Measurements from ENCODE around the gene EIF4G3.

Gene EIF4G3

DNA sequence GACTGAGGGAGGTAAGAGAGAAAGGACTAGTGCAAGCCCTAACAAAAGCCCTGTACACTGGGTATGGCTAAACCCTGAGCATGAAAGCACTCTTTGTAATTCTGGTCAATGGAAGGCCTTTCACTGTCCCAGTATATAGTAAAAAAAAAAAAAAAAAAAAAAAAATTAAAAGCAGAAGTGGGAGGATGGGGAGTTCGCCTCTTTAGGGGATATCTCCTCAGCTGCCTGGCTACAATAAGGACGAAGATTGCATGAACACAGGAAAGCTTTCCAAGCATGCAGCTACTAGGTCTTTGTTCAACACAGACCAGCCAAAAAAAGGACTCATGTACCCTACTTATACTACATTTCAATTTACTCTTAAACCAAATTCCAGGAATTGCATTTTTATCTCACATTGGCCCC is 59.1 kb downstream of the EIF4G3 start:
- TF ChIP-seq PPARA (CRISPR knock-in tag; IDR thresholded peaks at IDR 0.05; ENCODE audit: borderline replicate concordance) (no peak), ZNF70 (CRISPR knock-in tag; IDR thresholded peaks at IDR 0.05) (no peak), ARNTL (CRISPR knock-in tag; IDR thresholded peaks at IDR 0.05; ENCODE audit: borderline replicate concordance, low read depth) (no peak), CSDC2 (CRISPR knock-in tag; IDR thresholded peaks at IDR 0.05) (no peak), TOX (CRISPR knock-in tag; IDR thresholded peaks at IDR 0.05; ENCODE audit: borderline replicate concordance) (no peak), ISL1 (CRISPR knock-in tag; IDR thresholded peaks at IDR 0.05) (no peak)
- ATAC-seq = no peak

DNA sequence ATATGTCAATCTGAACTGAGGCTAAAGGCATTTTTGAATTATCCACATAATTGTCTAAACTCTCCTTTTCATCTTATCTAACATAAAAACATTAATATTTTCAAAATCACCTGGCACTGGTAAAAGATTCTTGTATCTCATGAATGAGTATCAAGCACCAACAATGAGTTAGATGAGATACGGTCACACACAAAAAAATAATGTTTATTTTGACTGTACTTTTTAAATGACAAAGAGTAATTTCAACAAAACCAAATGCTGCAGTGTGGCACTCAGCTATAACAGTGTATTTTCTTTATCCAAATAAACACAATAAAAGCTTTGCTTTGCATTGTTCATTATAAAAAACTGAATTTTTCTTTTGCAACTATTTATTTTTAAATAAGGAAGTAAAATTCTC is 59.5 kb downstream of the EIF4G3 start:
- TF ChIP-seq, protein P1, sequence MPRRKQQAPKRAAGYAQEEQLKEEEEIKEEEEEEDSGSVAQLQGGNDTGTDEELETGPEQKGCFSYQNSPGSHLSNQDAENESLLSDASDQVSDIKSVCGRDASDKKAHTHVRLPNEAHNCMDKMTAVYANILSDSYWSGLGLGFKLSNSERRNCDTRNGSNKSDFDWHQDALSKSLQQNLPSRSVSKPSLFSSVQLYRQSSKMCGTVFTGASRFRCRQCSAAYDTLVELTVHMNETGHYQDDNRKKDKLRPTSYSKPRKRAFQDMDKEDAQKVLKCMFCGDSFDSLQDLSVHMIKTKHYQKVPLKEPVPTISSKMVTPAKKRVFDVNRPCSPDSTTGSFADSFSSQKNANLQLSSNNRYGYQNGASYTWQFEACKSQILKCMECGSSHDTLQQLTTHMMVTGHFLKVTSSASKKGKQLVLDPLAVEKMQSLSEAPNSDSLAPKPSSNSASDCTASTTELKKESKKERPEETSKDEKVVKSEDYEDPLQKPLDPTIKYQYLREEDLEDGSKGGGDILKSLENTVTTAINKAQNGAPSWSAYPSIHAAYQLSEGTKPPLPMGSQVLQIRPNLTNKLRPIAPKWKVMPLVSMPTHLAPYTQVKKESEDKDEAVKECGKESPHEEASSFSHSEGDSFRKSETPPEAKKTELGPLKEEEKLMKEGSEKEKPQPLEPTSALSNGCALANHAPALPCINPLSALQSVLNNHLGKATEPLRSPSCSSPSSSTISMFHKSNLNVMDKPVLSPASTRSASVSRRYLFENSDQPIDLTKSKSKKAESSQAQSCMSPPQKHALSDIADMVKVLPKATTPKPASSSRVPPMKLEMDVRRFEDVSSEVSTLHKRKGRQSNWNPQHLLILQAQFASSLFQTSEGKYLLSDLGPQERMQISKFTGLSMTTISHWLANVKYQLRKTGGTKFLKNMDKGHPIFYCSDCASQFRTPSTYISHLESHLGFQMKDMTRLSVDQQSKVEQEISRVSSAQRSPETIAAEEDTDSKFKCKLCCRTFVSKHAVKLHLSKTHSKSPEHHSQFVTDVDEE (CRISPR knock-in tag; IDR thresholded peaks at IDR 0.05) = no peak
- TF ChIP-seq GLIS3 (CRISPR knock-in tag; IDR thresholded peaks at IDR 0.05) (no peak), TCF4 (CRISPR knock-in tag; IDR thresholded peaks at IDR 0.05; ENCODE audit: borderline replicate concordance) (no peak), BACH2 (CRISPR knock-in tag; IDR thresholded peaks at IDR 0.05; ENCODE audit: borderline replicate concordance) (no peak), ISL1 (CRISPR knock-in tag; IDR thresholded peaks at IDR 0.05) (no peak), ZFP30 (CRISPR knock-in tag; IDR thresholded peaks at IDR 0.05) (no peak), RARB (CRISPR knock-in tag; IDR thresholded peaks at IDR 0.05) (no peak), ZNF8 (CRISPR knock-in tag; IDR thresholded peaks at IDR 0.05) (no peak), ZFP3 (CRISPR knock-in tag; IDR thresholded peaks at IDR 0.05) (no peak), PPARA (CRISPR knock-in tag; IDR thresholded peaks at IDR 0.05; ENCODE audit: borderline replicate concordance) (no peak)
- TF ChIP-seq, protein P2, sequence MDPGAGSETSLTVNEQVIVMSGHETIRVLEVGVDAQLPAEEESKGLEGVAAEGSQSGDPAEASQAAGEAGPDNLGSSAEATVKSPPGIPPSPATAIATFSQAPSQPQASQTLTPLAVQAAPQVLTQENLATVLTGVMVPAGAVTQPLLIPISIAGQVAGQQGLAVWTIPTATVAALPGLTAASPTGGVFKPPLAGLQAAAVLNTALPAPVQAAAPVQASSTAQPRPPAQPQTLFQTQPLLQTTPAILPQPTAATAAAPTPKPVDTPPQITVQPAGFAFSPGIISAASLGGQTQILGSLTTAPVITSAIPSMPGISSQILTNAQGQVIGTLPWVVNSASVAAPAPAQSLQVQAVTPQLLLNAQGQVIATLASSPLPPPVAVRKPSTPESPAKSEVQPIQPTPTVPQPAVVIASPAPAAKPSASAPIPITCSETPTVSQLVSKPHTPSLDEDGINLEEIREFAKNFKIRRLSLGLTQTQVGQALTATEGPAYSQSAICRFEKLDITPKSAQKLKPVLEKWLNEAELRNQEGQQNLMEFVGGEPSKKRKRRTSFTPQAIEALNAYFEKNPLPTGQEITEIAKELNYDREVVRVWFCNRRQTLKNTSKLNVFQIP (CRISPR knock-in tag; IDR thresholded peaks at IDR 0.05; ENCODE audit: borderline replicate concordance, low read depth) = no peak

DNA sequence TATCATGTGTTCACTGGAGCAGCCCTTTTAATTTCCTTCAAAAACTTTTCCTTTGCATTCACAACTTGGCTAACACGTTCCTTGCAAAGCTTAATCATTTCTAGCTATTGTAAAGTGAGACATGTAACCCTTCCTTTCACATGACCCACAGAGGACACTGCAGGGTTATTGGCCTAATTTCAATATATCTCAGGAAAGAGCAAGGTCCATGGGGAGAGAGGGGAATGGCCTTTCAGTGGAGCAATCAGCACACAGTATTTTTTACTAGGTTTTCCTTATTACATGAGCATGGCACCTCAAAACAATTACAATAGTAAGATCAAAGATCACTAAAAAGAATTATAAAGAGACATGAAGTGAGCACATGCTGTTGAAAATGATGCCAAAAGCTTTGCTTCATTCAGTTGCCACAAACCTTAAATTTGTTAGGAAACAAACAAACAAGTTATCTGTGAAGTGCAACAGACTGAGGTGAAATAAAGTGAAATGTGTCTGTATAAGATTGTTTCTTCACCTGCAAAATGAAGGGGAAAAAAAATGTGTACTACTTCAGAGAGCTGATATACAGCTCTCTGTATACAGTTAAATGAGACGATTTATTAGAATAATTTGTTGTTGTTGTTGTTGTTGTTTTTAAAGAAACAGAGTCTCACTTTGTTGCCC is 61.5 kb downstream of the EIF4G3 start:
- TF ChIP-seq SNAI2 (CRISPR knock-in tag; IDR thresholded peaks at IDR 0.05) (no peak), ZNF565 (CRISPR knock-in tag; conservative IDR thresholded peaks at IDR 0.05; ENCODE audit: low read depth) (no peak), GLIS3 (CRISPR knock-in tag; IDR thresholded peaks at IDR 0.05) (no peak), ARNTL (CRISPR knock-in tag; IDR thresholded peaks at IDR 0.05; ENCODE audit: borderline replicate concordance, low read depth) (no peak), RARB (CRISPR knock-in tag; IDR thresholded peaks at IDR 0.05) (no peak), ZFP30 (CRISPR knock-in tag; IDR thresholded peaks at IDR 0.05) (no peak), ZNF8 (CRISPR knock-in tag; IDR thresholded peaks at IDR 0.05) (no peak), ISL1 (CRISPR knock-in tag; IDR thresholded peaks at IDR 0.05) (no peak), ZC3H10 (CRISPR knock-in tag; IDR thresholded peaks at IDR 0.05) (no peak), PPARA (CRISPR knock-in tag; IDR thresholded peaks at IDR 0.05; ENCODE audit: borderline replicate concordance) (no peak), ZFP3 (CRISPR knock-in tag; IDR thresholded peaks at IDR 0.05) (no peak), BACH2 (CRISPR knock-in tag; IDR thresholded peaks at IDR 0.05; ENCODE audit: borderline replicate concordance) (no peak), TCF4 (CRISPR knock-in tag; IDR thresholded peaks at IDR 0.05; ENCODE audit: borderline replicate concordance) (no peak)
- TF ChIP-seq, protein P2 (CRISPR knock-in tag; IDR thresholded peaks at IDR 0.05; ENCODE audit: borderline replicate concordance, low read depth) = no peak
- TF ChIP-seq, protein P1 (CRISPR knock-in tag; IDR thresholded peaks at IDR 0.05) = no peak
- TF ChIP-seq, protein P3, sequence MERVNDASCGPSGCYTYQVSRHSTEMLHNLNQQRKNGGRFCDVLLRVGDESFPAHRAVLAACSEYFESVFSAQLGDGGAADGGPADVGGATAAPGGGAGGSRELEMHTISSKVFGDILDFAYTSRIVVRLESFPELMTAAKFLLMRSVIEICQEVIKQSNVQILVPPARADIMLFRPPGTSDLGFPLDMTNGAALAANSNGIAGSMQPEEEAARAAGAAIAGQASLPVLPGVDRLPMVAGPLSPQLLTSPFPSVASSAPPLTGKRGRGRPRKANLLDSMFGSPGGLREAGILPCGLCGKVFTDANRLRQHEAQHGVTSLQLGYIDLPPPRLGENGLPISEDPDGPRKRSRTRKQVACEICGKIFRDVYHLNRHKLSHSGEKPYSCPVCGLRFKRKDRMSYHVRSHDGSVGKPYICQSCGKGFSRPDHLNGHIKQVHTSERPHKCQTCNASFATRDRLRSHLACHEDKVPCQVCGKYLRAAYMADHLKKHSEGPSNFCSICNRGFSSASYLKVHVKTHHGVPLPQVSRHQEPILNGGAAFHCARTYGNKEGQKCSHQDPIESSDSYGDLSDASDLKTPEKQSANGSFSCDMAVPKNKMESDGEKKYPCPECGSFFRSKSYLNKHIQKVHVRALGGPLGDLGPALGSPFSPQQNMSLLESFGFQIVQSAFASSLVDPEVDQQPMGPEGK (CRISPR knock-in tag; IDR thresholded peaks at IDR 0.05; ENCODE audit: borderline replicate concordance) = no peak
- TF ChIP-seq, protein P4, sequence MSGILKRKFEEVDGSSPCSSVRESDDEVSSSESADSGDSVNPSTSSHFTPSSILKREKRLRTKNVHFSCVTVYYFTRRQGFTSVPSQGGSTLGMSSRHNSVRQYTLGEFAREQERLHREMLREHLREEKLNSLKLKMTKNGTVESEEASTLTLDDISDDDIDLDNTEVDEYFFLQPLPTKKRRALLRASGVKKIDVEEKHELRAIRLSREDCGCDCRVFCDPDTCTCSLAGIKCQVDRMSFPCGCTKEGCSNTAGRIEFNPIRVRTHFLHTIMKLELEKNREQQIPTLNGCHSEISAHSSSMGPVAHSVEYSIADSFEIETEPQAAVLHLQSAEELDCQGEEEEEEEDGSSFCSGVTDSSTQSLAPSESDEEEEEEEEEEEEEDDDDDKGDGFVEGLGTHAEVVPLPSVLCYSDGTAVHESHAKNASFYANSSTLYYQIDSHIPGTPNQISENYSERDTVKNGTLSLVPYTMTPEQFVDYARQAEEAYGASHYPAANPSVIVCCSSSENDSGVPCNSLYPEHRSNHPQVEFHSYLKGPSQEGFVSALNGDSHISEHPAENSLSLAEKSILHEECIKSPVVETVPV (CRISPR knock-in tag; IDR thresholded peaks at IDR 0.05) = no peak
- TF ChIP-seq, protein P5, sequence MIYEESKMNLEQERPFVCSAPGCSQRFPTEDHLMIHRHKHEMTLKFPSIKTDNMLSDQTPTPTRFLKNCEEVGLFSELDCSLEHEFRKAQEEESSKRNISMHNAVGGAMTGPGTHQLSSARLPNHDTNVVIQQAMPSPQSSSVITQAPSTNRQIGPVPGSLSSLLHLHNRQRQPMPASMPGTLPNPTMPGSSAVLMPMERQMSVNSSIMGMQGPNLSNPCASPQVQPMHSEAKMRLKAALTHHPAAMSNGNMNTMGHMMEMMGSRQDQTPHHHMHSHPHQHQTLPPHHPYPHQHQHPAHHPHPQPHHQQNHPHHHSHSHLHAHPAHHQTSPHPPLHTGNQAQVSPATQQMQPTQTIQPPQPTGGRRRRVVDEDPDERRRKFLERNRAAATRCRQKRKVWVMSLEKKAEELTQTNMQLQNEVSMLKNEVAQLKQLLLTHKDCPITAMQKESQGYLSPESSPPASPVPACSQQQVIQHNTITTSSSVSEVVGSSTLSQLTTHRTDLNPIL (CRISPR knock-in tag; IDR thresholded peaks at IDR 0.05; ENCODE audit: low read depth) = no peak
- no peak for ATAC-seq

More for the DNA sequence above, 59.5 kb downstream of the EIF4G3 start:
- no peak for ATAC-seq
